ENCODE data around the gene BOLA3. TPM values are rescaled to one million over a fixed set of nuclear protein-coding genes. Genes with fewer than 3 reads are reported as not detected.

BOLA3 gene
- total RNA-seq, 4 donors from 2014 or later, result 26.5 to 56.4 (median 37.3) TPM

GRCh38 chr2:74092275-74092674, 55.4 kb downstream of the BOLA3 start:
- no peak for TF ChIP-seq CTCF (IDR thresholded peaks at IDR 0.05; ENCODE audit: low read depth)

DNA sequence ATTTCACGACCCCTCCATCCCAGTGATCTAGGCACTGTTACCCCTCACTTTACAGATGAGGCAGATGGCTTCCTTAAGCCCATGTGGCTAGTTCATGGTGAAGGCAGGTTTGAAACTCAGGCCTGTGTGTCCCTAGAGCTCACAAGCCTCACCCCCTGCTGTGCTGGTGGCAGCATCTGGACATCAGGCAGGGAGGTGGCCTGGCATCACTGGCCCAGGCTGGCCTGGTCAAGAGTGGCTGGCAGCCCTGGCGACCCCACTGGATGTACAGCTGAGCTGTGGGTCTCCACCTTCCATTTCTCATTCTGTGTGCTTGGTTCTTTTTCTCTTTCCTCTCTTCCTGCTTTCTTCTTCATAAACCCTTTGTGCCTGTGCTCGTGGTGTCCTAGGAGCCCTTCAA, 56.3 kb downstream of the BOLA3 start:
- TF ChIP-seq CTCF (IDR thresholded peaks at IDR 0.05; ENCODE audit: low read depth), result no peak

DNA sequence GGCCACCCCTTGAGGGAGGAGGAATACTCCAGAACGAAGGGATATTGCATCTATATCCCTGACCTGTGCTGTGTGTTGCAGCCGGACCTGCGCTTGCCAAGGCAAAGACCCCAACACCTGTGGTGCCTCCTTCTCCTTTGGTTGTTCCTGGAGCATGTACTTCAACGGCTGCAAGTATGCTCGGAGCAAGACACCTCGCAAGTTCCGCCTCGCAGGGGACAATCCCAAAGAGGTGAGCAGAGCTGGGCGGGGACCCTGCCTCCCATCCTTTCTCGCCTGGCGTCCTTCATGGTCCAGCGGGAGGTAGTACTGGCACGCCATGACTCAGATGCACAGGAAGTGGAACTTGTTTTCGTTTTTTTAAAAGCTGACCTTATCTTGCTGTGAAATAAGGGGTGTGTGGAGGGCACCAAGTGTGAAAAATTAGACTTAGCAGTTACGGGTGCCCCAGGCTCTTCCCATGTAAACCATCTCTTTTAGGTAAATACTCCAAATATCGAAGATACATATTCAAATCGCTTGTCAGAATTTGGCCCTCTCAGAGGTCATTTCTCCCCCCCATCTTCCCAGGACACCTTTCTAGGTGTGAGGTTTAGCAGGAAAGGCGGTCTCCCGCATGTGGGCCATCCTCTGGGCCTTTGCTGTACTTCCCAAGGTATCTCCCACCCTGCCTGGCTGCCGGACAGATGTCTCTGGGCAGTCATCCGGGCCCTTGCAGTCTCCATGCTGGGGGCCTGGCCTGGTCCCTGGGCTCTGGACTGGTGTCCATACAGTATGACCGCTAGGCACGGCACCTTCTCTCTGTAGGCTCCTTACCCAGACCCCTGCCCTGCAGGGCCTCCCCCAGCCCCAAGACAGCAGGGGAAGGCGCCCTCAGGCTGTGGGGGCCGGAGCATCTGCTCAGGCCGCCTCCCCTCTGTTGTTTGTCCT, 57.6 kb downstream of the BOLA3 start:
- TF ChIP-seq CTCF (IDR thresholded peaks at IDR 0.05; ENCODE audit: low read depth), result no peak

DNA sequence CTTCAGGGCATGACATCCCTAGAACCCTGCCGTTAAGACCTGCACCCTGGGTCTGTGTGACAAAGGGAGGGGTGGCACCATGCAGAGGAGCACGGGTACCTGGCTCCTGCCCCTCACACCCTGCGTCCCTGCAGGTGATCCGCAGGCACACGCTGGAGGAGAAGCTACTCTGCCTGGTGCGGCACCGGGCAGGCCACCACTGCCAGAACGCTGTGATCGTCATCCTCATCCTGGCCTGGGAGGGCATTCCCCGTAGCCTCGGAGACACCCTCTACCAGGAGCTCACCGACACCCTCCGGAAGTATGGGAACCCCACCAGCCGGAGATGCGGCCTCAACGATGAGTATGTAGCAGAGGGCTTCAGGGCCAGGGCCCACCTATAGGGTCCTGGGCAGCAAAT, 60.0 kb downstream of the BOLA3 start:
- no peak for TF ChIP-seq CTCF (IDR thresholded peaks at IDR 0.05; ENCODE audit: low read depth)

- no peak for TF ChIP-seq CTCF (IDR thresholded peaks at IDR 0.05; ENCODE audit: low read depth)
Measured at GRCh38 chr2:74086021-74086420, 61.7 kb downstream of the BOLA3 start.

Other genes starting within 250 kb of the BOLA3 start
- gene DGUOK, start 221.0 kb downstream of the BOLA3 start, total RNA-seq, result 10 to 100 TPM; 34.8 to 54.0 (median 45.8) TPM
- gene TET3, start 163.0 kb downstream of the BOLA3 start, total RNA-seq, result 10 to 100 TPM in 1 of 4 donors, 1 to 10 TPM in 3; 5.8 to 11.4 (median 7.8) TPM
- gene MOB1A, start 31.0 kb upstream of the BOLA3 start, total RNA-seq, result 100 to 1,000 TPM in 3 of 4 donors, 10 to 100 TPM in 1; 70.6 to 121 (median 108) TPM
- 10 to 100 TPM; 40.7 to 96.4 (median 70.0) TPM for gene MTHFD2, start 50.7 kb upstream of the BOLA3 start, total RNA-seq
- gene SLC4A5, start 195.5 kb upstream of the BOLA3 start, total RNA-seq, result 1 to 10 TPM; 2.2 to 8.7 (median 5.1) TPM
- 100 to 1,000 TPM in 2 of 4 donors, 10 to 100 TPM in 2; 78.7 to 131 (median 100) TPM for gene DCTN1, start 232.4 kb upstream of the BOLA3 start, total RNA-seq